GM21529 (cell line): ENCODE measurements around the gene TRIO.
"Not testable (repeated sequence)": the region's sequence is repeated elsewhere in the genome, so short reads cannot be mapped to it uniquely, and the experiment has no call there.

Experiments used
- ATAC-seq: cut with Tn5 transposase; IDR thresholded peaks from one replicate; pipeline ENCODE4 v1.9.1; 2021; ENCODE audit not compliant: unreplicated experiment

Gene TRIO

GRCh38 chr5:14420101-14420811 is 277.1 kb downstream of the TRIO start:
- ATAC-seq = no peak

DNA sequence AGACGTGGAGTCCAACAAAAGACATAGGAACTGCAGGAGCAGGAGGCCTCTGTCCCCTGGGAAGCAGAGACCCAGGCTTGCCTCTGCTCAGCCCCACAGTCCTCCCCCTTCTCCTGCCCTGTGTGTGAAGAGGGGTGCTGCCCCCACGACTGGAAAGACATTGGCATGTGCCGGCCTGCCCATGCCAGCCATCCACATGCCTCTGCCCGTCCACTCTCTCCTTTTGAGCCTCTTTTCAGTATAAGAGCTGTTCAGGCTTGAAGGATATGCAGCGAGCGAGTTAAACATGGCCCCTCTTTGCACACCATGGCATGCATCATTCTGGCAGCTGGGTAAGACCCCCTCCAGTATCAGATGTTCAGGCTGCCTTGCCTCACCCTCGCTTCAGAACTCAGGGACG is 278.7 kb downstream of the TRIO start:
- no peak for ATAC-seq

DNA sequence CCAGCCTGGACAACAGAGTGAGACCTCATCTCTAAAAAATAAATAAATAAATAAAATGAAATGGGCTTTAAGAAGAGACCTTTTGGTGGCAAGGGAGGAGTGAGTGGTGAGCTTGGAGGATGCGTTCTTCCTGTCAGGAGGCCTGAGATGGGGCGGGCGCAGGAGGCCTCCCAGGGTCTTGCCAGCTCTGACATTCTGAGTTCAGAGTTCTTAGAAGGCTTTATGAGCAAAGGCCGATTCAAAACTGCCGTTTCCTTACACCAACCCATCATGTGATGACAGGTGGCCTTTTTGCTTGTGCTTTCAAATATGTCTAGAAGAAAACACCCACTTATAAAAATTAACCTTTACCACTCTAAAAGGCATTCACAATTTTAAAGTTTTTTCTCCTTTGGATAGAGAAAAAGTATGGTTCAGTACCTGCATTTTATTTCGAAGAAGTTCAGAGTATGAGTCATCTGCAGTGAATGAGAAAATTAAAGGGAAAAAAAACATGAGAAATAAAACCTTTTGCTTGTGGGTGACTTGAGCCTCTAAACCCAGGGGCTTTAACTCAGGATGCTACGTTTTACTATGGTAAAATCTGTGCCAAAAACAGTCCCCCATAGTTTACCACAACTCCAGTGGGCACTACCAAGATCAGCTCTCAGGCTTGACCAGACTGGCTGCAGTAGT is 281.0 kb downstream of the TRIO start:
- no peak for ATAC-seq

- no peak for ATAC-seq
Observed at GRCh38 chr5:14425559-14425958, 282.4 kb downstream of the TRIO start.

GRCh38 chr5:14426521-14426920 is 283.4 kb downstream of the TRIO start:
- no peak for ATAC-seq

- ATAC-seq = no peak
Observed at GRCh38 chr5:14428302-14429081, 285.4 kb downstream of the TRIO start.

DNA sequence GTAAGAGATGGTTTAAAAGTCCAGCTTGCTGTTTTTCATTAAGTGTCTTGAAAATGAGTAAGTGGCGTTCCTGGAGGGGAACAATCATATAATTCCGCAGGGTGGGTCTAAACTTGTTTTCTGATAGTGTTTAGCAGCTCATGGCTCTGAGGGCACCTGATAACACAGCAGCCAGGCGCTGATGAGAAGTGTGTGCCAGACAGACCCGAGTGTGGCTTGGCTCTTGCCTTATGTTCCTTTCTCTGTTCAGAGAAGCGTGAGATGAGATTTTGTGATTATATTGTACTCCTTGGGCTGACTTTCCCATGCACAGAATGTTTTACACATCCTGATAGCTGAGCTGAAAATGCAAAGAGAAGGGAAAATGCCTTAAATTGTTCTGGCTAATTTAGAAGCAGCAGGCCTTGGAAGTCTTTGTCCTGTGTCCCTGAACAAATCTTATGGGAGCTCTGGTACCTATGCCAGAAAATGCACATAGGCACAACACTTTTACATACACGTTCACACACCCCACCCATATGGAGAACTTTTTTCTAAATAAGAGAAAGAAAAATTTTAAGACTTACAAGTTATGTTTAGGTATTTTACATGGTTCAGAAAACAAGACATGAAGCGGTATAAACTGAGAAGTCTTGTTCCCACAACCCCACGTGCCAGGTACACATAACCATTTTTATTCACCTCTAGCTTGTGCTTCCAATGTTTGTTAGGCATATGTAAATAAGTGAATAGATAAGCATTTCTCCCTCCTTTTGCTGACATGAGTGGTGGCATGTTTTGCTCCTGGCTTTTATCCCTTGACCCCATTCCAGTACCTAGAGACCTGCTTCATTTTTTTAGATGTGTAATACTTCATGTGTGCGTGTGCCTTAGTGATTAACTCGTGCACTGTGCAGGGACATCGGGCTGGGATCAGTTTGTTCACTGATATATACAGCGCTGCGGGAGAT is 286.2 kb downstream of the TRIO start:
- no peak for ATAC-seq

DNA sequence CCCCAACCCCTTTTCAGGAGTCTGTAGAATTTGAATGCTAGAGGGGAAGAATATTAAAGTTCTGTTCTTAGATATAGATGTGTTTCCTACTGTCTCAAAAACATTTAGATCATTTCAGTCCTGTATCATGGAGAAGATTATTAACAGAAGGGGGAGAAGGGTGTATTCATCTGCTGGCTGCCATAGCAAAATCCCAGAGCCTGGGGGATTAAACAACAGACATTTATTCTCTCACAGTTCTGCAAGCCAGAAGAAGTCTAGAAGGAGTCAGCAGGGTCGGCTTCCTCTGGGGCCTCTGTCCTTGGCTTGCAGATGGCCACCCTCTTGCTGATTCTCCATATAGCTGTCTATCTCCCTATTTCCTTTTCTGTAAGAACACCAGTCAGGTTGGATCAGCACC is 288.4 kb downstream of the TRIO start:
- ATAC-seq = no peak

DNA sequence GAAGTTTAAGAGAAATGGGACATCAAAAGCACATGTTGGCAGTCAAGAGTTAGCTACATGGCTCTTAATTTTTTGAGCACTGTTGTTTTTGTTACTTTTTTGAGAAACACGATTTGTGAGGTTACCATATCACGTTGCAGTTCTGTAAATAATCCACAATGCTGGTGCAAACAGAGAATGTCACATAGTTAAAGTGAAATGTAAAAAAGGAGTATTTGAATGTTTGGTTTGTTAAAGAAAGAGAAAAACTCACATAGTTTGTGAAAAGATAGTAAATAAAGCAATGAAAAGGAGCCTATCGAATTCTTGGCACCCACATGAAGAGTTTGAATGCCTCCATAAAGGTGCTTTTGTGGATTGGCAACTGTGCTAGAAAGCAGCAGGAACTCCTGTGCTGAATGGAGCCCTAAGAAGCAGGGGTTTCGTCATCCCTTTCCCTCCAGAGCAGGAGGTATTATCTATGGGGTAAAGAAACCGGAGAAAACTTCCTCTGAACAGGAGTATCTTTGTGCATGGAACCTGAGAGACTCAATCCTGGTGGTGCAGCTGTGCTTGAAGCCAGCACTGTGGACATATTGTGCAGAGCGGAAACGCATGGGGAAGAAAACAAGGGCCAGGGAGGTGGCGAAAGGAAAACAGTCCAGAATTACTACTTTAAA is 289.9 kb downstream of the TRIO start:
- no peak for ATAC-seq

DNA sequence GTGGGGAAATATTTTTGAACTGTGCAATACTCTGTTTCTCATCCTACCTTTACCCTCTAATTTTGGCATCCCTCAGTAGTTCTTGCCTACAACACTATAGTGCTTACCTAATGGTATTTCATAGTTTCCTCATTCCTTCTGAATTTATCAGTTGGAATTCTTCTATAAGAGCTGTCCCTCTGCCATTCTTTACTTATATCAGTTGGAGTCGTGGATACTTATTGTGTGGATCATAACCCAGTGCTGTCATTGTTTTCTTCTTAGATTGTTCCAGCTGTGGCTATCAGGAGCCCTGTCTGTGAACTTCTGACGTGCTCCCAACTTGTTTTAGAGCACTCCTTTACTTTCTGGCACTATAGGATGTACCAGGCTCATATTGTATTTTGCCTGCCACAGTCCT is 292.3 kb downstream of the TRIO start:
- ATAC-seq = no peak

GRCh38 chr5:14436122-14436521 is 293.0 kb downstream of the TRIO start:
- not testable (repeated sequence) for ATAC-seq

DNA sequence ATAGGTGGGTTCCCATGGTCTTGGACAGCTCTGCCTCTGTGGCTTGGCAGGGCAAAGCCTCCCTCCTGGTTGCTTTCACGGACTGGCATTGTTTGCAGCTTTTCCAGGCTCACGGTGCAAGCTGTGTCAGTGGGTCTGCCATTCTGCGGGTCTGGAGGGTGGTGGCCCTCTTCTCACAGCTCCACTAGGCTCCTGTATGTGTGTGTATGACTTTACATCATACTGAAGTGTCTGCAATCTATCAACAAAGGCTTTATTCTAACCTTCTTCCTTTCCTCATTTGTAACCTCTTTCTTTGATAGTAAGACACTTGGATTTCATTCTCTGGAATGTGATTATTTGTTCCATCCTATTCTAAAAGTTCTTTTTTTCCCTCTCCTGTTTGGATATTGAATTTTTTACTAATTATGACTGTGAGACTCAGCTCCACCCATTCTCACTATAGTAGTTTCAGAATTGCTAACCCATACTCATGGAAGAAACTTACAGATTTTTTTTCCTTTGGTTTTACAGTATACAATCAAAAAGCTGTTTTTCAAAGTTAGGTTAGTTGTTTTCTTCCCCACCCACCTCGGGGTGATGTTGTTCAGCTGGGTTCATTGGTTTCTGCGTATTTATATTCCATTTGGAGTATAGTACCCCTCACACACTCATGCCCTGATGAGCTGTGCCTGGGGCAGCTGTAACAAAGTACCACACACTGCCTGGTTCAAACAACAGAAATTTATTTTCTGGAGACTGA is 293.8 kb downstream of the TRIO start:
- peak; percentile 54 for ATAC-seq

GRCh38 chr5:14438195-14438606 is 295.1 kb downstream of the TRIO start:
- ATAC-seq = no peak

GRCh38 chr5:14439087-14439871 is 296.1 kb downstream of the TRIO start:
- no peak for ATAC-seq

GRCh38 chr5:14440223-14440581 is 297.1 kb downstream of the TRIO start:
- no peak for ATAC-seq

DNA sequence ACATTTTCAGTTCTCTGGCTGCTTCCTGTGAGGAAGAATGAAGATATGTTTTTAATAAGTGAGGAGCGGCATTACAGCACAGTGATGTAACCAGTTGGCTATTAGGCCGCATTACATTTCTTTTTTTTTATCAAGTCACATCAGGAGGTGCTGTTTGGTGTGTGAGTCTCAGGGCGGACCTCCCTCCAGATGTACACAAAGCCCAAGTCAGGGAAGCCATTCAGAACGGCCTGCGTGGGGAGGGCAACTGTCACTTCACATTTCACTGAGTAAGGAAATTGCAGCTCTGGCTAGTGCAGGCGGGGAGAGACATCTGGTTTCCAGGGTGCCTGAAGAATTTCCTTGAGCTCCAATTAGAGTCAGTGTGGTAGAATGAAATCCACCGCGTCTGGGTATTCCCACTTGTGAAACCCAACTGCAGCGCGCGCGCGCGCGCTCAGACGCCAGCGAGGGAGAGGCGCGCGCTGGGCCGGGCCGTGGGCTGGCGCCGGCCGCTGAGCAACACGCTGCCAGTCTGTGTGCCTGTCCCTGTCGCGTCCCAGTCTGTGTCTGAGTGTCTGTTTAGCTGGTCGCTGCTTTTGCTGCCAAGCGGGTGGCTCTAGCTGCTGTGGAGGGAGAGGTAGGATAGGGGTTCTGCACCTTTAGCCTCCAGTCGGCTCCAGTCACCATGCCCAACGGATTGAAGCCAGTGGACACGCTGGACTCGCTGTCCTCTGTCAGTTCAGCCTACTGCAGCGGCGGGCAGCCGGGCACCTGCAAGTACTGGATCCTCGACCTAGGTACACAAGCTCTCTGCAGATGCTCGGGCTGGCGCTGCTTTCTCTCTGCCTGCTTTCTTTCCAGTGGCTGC is 297.7 kb downstream of the TRIO start:
- no peak for ATAC-seq

- ATAC-seq = no peak
Observed at GRCh38 chr5:14441641-14442040, 298.5 kb downstream of the TRIO start.

DNA sequence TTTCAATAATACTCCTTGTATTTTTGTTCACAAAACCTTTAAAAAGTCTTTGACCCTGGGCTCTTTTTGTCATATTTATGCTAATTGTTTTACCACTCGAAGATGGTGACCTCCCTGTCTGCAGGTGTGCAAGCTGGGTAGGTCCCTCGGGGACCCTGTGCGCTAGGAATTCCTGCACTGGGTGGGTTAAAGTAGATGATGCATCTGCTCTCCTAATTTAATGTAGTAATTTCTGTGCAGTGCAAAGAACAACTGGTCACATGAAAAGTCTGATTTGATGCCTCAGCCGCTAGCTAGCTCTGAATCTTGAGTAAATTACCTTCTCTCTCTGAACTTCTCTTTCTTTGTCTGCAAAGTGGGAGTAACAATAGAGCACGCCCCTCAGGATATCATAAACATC is 299.4 kb downstream of the TRIO start:
- no peak for ATAC-seq
